ENCODE results near the gene FARS2.

GRCh38 chr6:5481750-5482149, 220.4 kb downstream of the FARS2 start:
- TF ChIP-seq POLR2AphosphoS5 (IDR thresholded peaks at IDR 0.05): no peak
- TF ChIP-seq, protein P1, sequence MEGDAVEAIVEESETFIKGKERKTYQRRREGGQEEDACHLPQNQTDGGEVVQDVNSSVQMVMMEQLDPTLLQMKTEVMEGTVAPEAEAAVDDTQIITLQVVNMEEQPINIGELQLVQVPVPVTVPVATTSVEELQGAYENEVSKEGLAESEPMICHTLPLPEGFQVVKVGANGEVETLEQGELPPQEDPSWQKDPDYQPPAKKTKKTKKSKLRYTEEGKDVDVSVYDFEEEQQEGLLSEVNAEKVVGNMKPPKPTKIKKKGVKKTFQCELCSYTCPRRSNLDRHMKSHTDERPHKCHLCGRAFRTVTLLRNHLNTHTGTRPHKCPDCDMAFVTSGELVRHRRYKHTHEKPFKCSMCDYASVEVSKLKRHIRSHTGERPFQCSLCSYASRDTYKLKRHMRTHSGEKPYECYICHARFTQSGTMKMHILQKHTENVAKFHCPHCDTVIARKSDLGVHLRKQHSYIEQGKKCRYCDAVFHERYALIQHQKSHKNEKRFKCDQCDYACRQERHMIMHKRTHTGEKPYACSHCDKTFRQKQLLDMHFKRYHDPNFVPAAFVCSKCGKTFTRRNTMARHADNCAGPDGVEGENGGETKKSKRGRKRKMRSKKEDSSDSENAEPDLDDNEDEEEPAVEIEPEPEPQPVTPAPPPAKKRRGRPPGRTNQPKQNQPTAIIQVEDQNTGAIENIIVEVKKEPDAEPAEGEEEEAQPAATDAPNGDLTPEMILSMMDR (IDR thresholded peaks at IDR 0.05): no peak
